IMR-90 (cell line): ENCODE results near the gene SS18L1. TPM values are rescaled to one million over a fixed set of nuclear protein-coding genes. Genes with fewer than 3 reads are reported as not detected.
A peak's percentile ranks its signal among the peaks of the same experiment; 100 is the strongest.

ENCODE experiments used
- BHLHE40 ChIP-seq: fragments of 150-350 bp; IDR thresholded peaks from 2 replicates; pipeline ENCODE4 v1.6.1; 2016; ENCODE audit warnings: mild to moderate bottlenecking, low read depth, low read length
- CHD1 ChIP-seq: IDR thresholded peaks from 2 replicates; pipeline ENCODE4 v1.6.1; 2012; ENCODE audit warnings: low read depth, low read length, improper control_type of control experiment
- NFE2L2 ChIP-seq: fragments of 150-350 bp; IDR thresholded peaks from 2 replicates; pipeline ENCODE4 v1.6.1; 2016; ENCODE audit warnings: low read depth, mild to moderate bottlenecking, low read length
- RFX5 ChIP-seq: IDR thresholded peaks from 2 replicates; pipeline ENCODE4 v1.8.0; 2012; ENCODE audit warnings: low read depth, mild to moderate bottlenecking, low read length, moderate library complexity
- polyA plus RNA-seq, 3 experiments: library from polyadenylated mRNA; depleted of rRNA; stranded (reverse); fragments of >200 nt; gene quantifications; 2 replicates each; pipeline ENCODE4 v1.2.3, GENCODE V29; 2012; ENCODE audit warnings: low replicate concordance in 1 of 3
- total RNA-seq: library from RNA; depleted of rRNA; stranded (reverse); fragments of >200 nt; gene quantifications from 2 replicates; pipeline ENCODE4 v1.2.3, GENCODE V29; 2012

The SS18L1 gene
- total and polyA plus RNA-seq, 2 of the 4 experiments (the other 2 are of a cell fraction), result 8.1 to 12.2 TPM

- TF ChIP-seq BHLHE40 (no peak), RFX5 (no peak), NFE2L2 (no peak), CHD1 (peak; percentile 75; the same call in 1 of the 2 replicates)
These were observed 39.2 kb downstream of the SS18L1 start, which contains the start of gene MTG2 (continued) for GRCh38 chr20:62182469-62183425.
